Ovary (tissue), 9 donors: ENCODE data around the gene ACVR1C. TPM values are rescaled to one million over a fixed set of nuclear protein-coding genes. Genes with fewer than 3 reads are reported as not detected.

ENCODE experiments used
- DNase-seq, 5 donors: peaks; one replicate each; pipeline ENCODE4 v3.0.0-alpha.2; 2019 to 2020
- H3K27ac ChIP-seq, 2 donors: fragments of 200-600 bp; one replicate each; pipeline versions ENCODE4 v1.5.1 to v1.8.0; 2019 to 2022
- H3K27me3 ChIP-seq: fragments of 200-600 bp; one replicate; pipeline ENCODE4 v1.8.0; 2022
- H3K36me3 ChIP-seq: fragments of 200-600 bp; sonication (generic); one replicate; pipeline ENCODE4 v1.5.1; 2019
- H3K4me1 ChIP-seq: one replicate; pipeline ENCODE4 v1.8.1; 2013; ENCODE audit warnings: mild to moderate bottlenecking, moderate library complexity; ENCODE audit not compliant: insufficient read depth
- H3K4me3 ChIP-seq: fragments of 200-600 bp; sonication (generic); one replicate; pipeline ENCODE4 v1.5.1; 2017
- H3K9me3 ChIP-seq, 2 donors: fragments of 200-600 bp in 1 of 2; sonication (generic) in 1 of 2; one replicate each; pipeline versions ENCODE4 v1.5.1 to v1.8.1; 2013 to 2019; ENCODE audit warnings: mild to moderate bottlenecking in 1 of 2, moderate library complexity in 1 of 2
- EP300 ChIP-seq: sonication (generic); formaldehyde crosslinking; IDR thresholded peaks from one replicate; pipeline ENCODE4 v1.6.1; 2017; ENCODE audit warnings: antibody characterized with exemption
- POLR2A ChIP-seq: fragments of 450-650 bp; IDR thresholded peaks from one replicate; pipeline ENCODE4 v1.6.1; 2017; ENCODE audit warnings: antibody characterized with exemption, mild to moderate bottlenecking, moderate library complexity
- WGBS, 3 donors: extraction: QIAGEN DNeasy Blood & Tissue Kit in 1 of 3; methylation state at CpG; one replicate each; pipeline versions ENCODE4 v1.1.5 to v1.1.7; 2013 to 2017; 5-methylcytosine and 5-hydroxymethylcytosine counted together
- intact Hi-C, 4 donors: fragments of 100-400 bp; cut with DNase I; formaldehyde crosslinking; loops; one replicate each; pipeline versions ENCODE4 v1.11.0 to v1.15.1; 2022 to 2023
- polyA plus RNA-seq, 2 donors: library from polyadenylated mRNA; stranded (reverse); fragments of 200-250 nt in 1 of 2; fragments of 350-450 nt in 1 of 2; fragmentation: Illumina TruSeq in 1 of 2; extraction: RNeasy Lipid Tissue Mini Kit (QIAGEN cat#74804) in 1 of 2; gene quantifications; one replicate each; pipeline ENCODE4 v1.2.3, GENCODE V29; 2013 to 2014
- total RNA-seq, 7 donors: library from RNA; depleted of rRNA in 2 of 7; stranded (reverse); fragments of >200 nt in 2 of 7; fragmentation: NEBNext Ultra II Directional in 3 of 7; extraction: Animal tissue kit (Norgen Biotek cat#: 25700) in 3 of 7; gene quantifications; one replicate each; pipeline versions ENCODE4 v1.1.0 to v1.2.4, GENCODE V29; 2016 to 2023
- TF ChIP-seq, protein P1 (sequence below), 3 donors: fragments of 450-650 bp in 2 of 3; fragments of 200-600 bp in 1 of 3; IDR thresholded peaks; one replicate each; pipeline versions ENCODE4 v1.5.1 to v1.8.0; 2016 to 2022; ENCODE audit warnings: antibody characterized with exemption in 3 of 3, mild to moderate bottlenecking in 1 of 3
- donor health status: DM: no; HTN: no; CAD: no; lungs with moderate emphysema.
- donor health status: DM: no; HTN: no; CAD: no.
- donor health status: Bipolar disorder and iron deficiency.
- donor health status: DM: yes; HTN: yes; CAD: no.
- donor health status: DM: no; HTN: no; CAD: no.
- donor health status: DM: yes; HTN: yes; CAD: no.

ACVR1C gene
- total and polyA plus RNA-seq, 9 donors, result 0.45 to 8.7 (median 1.8) TPM

- no peaks in the 10 kb centered on the region for H3K9me3 ChIP-seq
- intact Hi-C loops, result no loop called here
- no peak overlapping the region for H3K27ac ChIP-seq
- TF ChIP-seq POLR2A (no peak), EP300 (no peak)
- TF ChIP-seq, protein P1, sequence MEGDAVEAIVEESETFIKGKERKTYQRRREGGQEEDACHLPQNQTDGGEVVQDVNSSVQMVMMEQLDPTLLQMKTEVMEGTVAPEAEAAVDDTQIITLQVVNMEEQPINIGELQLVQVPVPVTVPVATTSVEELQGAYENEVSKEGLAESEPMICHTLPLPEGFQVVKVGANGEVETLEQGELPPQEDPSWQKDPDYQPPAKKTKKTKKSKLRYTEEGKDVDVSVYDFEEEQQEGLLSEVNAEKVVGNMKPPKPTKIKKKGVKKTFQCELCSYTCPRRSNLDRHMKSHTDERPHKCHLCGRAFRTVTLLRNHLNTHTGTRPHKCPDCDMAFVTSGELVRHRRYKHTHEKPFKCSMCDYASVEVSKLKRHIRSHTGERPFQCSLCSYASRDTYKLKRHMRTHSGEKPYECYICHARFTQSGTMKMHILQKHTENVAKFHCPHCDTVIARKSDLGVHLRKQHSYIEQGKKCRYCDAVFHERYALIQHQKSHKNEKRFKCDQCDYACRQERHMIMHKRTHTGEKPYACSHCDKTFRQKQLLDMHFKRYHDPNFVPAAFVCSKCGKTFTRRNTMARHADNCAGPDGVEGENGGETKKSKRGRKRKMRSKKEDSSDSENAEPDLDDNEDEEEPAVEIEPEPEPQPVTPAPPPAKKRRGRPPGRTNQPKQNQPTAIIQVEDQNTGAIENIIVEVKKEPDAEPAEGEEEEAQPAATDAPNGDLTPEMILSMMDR (IDR thresholded peaks at IDR 0.05), result no peak
- H3K4me3 ChIP-seq, result no peak overlapping the region
- no peaks in the 10 kb centered on the region for H3K4me1 ChIP-seq
- no peaks in the 10 kb centered on the region for H3K27me3 ChIP-seq
- no peaks in the 10 kb centered on the region for H3K36me3 ChIP-seq
- 69 to 76% (median 71%) methylated on average over 2 of the region's 2 CpGs for WGBS, 3 donors
- DNase-seq, result no peak
Observed at GRCh38 chr2:157559890-157560289, 68.8 kb downstream of the ACVR1C start.

GRCh38 chr2:157559461-157559860 is 69.2 kb downstream of the ACVR1C start:
- 36 to 46% (median 38%) methylated on average over 3 of the region's 3 CpGs for WGBS, 3 donors
- intact Hi-C loops, result no loop called here
- no peak for DNase-seq
- TF ChIP-seq EP300 (no peak), POLR2A (no peak)
- TF ChIP-seq, protein P1 (IDR thresholded peaks at IDR 0.05), result no peak
- H3K36me3 ChIP-seq, result no peaks in the 10 kb centered on the region
- H3K4me3 ChIP-seq, result no peak overlapping the region
- no peak overlapping the region for H3K27ac ChIP-seq
- H3K27me3 ChIP-seq, result no peaks in the 10 kb centered on the region
- no peaks in the 10 kb centered on the region for H3K4me1 ChIP-seq
- no peaks in the 10 kb centered on the region for H3K9me3 ChIP-seq

GRCh38 chr2:157559061-157559460 is 69.6 kb downstream of the ACVR1C start:
- DNase-seq, result no peak
- Histone ChIP-seq H3K9me3 (no peaks in the 10 kb centered on the region), H3K27me3 (no peaks in the 10 kb centered on the region), H3K36me3 (no peaks in the 10 kb centered on the region), H3K4me1 (no peaks in the 10 kb centered on the region), H3K27ac (no peak overlapping the region), H3K4me3 (no peak overlapping the region)
- WGBS, 3 donors, result 49 to 61% (median 49%) methylated on average over 3 of the region's 3 CpGs
- intact Hi-C loops, result no loop called here
- no peak for TF ChIP-seq EP300
- TF ChIP-seq, protein P1 (IDR thresholded peaks at IDR 0.05), result no peak
- TF ChIP-seq POLR2A, result no peak

- no peaks in the 10 kb centered on the region for H3K27me3 ChIP-seq
- H3K4me3 ChIP-seq, result no peak overlapping the region
- no peaks in the 10 kb centered on the region for H3K4me1 ChIP-seq
- no peak overlapping the region for H3K27ac ChIP-seq
- TF ChIP-seq EP300 (no peak), POLR2A (no peak)
- TF ChIP-seq, protein P1 (IDR thresholded peaks at IDR 0.05), result no peak
- 76 to 82% (median 82%) methylated on average over 1 of the region's 1 CpG for WGBS, 3 donors
- DNase-seq, result no peak
- no peaks in the 10 kb centered on the region for H3K36me3 ChIP-seq
- intact Hi-C loops, result no loop called here
- H3K9me3 ChIP-seq, result no peaks in the 10 kb centered on the region
Observed at GRCh38 chr2:157557770-157558169, 70.9 kb downstream of the ACVR1C start.
